DOHH2 (cell line): ENCODE measurements around the gene C7orf33.
"Not testable (repeated sequence)": the region's sequence is repeated elsewhere in the genome, so short reads cannot be mapped to it uniquely, and the experiment has no call there.

Experiments used
- H3F3A ChIP-seq: fragments of 200-600 bp; sonication (generic), shearing (Covaris generic); 2 replicates; pipeline ENCODE4 v1.6.0; 2016; ENCODE audit warnings: antibody characterized with exemption, mild to moderate bottlenecking; ENCODE audit not compliant: control insufficient read depth, insufficient read depth
- H3K27ac ChIP-seq: fragments of 200-600 bp; sonication (generic); 2 replicates; pipeline ENCODE4 v1.5.1; 2014; ENCODE audit warnings: low read depth, mild to moderate bottlenecking, low read length, moderate library complexity
- H3K27me3 ChIP-seq: fragments of 200-600 bp; sonication (generic); 2 replicates; pipeline ENCODE4 v1.6.1; 2014; ENCODE audit warnings: mild to moderate bottlenecking, low read length, mixed read lengths; ENCODE audit not compliant: control insufficient read depth
- H3K36me3 ChIP-seq: fragments of 200-600 bp; sonication (generic); 2 replicates; pipeline ENCODE4 v1.6.1; 2014; ENCODE audit warnings: mild to moderate bottlenecking, low read length, moderate library complexity, mixed read lengths; ENCODE audit not compliant: control insufficient read depth
- H3K4me1 ChIP-seq: fragments of 200-600 bp; sonication (generic); 2 replicates; pipeline ENCODE4 v1.6.1; 2014; ENCODE audit warnings: mild to moderate bottlenecking, low read length, mixed read lengths; ENCODE audit not compliant: control insufficient read depth
- H3K4me2 ChIP-seq: fragments of 200-600 bp; sonication (generic); 2 replicates; pipeline ENCODE4 v1.6.0; 2014; ENCODE audit warnings: mild to moderate bottlenecking, low read length, moderate library complexity
- H3K4me3 ChIP-seq: fragments of 200-600 bp; sonication (generic); 2 replicates; pipeline ENCODE4 v1.5.1; 2014; ENCODE audit warnings: mild to moderate bottlenecking, low read length, mixed read lengths
- H3K79me2 ChIP-seq: fragments of 200-600 bp; sonication (generic); 2 replicates; pipeline ENCODE4 v1.6.1; 2014; ENCODE audit warnings: mild to moderate bottlenecking, low read length, mixed read lengths; ENCODE audit not compliant: control insufficient read depth
- H3K9me2 ChIP-seq: fragments of 200-600 bp; sonication (generic); replicated peaks from 2 replicates; pipeline ENCODE4 v1.6.1; 2014; ENCODE audit warnings: mild to moderate bottlenecking, low read length, mixed read lengths; ENCODE audit not compliant: control insufficient read depth
- H3K9me3 ChIP-seq: fragments of 200-600 bp; sonication (generic); 2 replicates; pipeline ENCODE4 v1.6.1; 2014; ENCODE audit warnings: antibody characterized with exemption, low read length, mixed read lengths; ENCODE audit not compliant: control insufficient read depth, insufficient read depth
- H4K20me1 ChIP-seq: fragments of 200-600 bp; sonication (generic); 2 replicates; pipeline ENCODE4 v1.6.0; 2014; ENCODE audit warnings: low read depth, mild to moderate bottlenecking, antibody characterized with exemption, low read length, moderate library complexity; ENCODE audit not compliant: control insufficient read depth, insufficient read depth
- EZH2phosphoT487 ChIP-seq: fragments of 200-600 bp; sonication (generic); IDR thresholded peaks from 2 replicates; pipeline ENCODE4 v1.6.1; 2017; ENCODE audit warnings: borderline replicate concordance, mild to moderate bottlenecking, antibody characterized with exemption, low read length, moderate library complexity, mixed read lengths
- TF ChIP-seq, protein P1 (sequence below): fragments of 200-600 bp; sonication (generic); IDR thresholded peaks from one replicate; pipeline ENCODE4 v1.5.1; 2014; ENCODE audit warnings: antibody characterized with exemption, mild to moderate bottlenecking, low read depth, low read length; ENCODE audit not compliant: poor library complexity, severe bottlenecking

The C7orf33 gene

GRCh38 chr7:148566736-148567135 lies 23.8 kb upstream of the C7orf33 start:
- no peaks in the 10 kb centered on the region for H3F3A ChIP-seq
- peaks cover 3% of the 10 kb centered on the region; the same call in 1 of the 2 replicates for H3K27me3 ChIP-seq
- H3K4me2 ChIP-seq, result no peak overlapping the region
- H3K36me3 ChIP-seq, result no peaks in the 10 kb centered on the region
- H3K9me3 ChIP-seq, result no peaks in the 10 kb centered on the region
- TF ChIP-seq, protein P1, sequence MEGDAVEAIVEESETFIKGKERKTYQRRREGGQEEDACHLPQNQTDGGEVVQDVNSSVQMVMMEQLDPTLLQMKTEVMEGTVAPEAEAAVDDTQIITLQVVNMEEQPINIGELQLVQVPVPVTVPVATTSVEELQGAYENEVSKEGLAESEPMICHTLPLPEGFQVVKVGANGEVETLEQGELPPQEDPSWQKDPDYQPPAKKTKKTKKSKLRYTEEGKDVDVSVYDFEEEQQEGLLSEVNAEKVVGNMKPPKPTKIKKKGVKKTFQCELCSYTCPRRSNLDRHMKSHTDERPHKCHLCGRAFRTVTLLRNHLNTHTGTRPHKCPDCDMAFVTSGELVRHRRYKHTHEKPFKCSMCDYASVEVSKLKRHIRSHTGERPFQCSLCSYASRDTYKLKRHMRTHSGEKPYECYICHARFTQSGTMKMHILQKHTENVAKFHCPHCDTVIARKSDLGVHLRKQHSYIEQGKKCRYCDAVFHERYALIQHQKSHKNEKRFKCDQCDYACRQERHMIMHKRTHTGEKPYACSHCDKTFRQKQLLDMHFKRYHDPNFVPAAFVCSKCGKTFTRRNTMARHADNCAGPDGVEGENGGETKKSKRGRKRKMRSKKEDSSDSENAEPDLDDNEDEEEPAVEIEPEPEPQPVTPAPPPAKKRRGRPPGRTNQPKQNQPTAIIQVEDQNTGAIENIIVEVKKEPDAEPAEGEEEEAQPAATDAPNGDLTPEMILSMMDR, result no peak
- no peak for TF ChIP-seq EZH2phosphoT487
- H3K4me1 ChIP-seq, result peaks cover 12% of the 10 kb centered on the region
- no peaks in the 10 kb centered on the region for H3K9me2 ChIP-seq
- no peak overlapping the region for H3K27ac ChIP-seq
- H3K79me2 ChIP-seq, result no peaks in the 10 kb centered on the region
- H3K4me3 ChIP-seq, result no peak overlapping the region
- H4K20me1 ChIP-seq, result no peaks in the 10 kb centered on the region

- H4K20me1 ChIP-seq, result no peaks in the 10 kb centered on the region
- peaks cover 12% of the 10 kb centered on the region for H3K4me1 ChIP-seq
- H3K4me2 ChIP-seq, result no peak overlapping the region
- H3K79me2 ChIP-seq, result no peaks in the 10 kb centered on the region
- TF ChIP-seq, protein P1, result no peak
- TF ChIP-seq EZH2phosphoT487, result no peak
- H3F3A ChIP-seq, result no peaks in the 10 kb centered on the region
- H3K27me3 ChIP-seq, result no peaks in the 10 kb centered on the region
- no peaks in the 10 kb centered on the region for H3K9me3 ChIP-seq
- H3K36me3 ChIP-seq, result no peaks in the 10 kb centered on the region
- H3K4me3 ChIP-seq, result no peak overlapping the region
- no peaks in the 10 kb centered on the region for H3K9me2 ChIP-seq
- no peak overlapping the region for H3K27ac ChIP-seq
These were observed 23.0 kb upstream of the C7orf33 start for GRCh38 chr7:148567524-148567923.

- no peaks in the 10 kb centered on the region for H3F3A ChIP-seq
These were observed 20.1 kb upstream of the C7orf33 start for GRCh38 chr7:148570510-148570909.

GRCh38 chr7:148570973-148571372 lies 19.6 kb upstream of the C7orf33 start:
- not testable (repeated sequence) for H3K79me2 ChIP-seq, H3K9me3 ChIP-seq, H3K27ac ChIP-seq, H3F3A ChIP-seq, H3K4me3 ChIP-seq, H3K9me2 ChIP-seq, H3K4me1 ChIP-seq, H3K27me3 ChIP-seq, H3K4me2 ChIP-seq, H3K36me3 ChIP-seq, H4K20me1 ChIP-seq

More at GRCh38 chr7:148570510-148570909, 20.1 kb upstream of the C7orf33 start:
- Histone ChIP-seq H3K4me3 (no peak overlapping the region), H3K4me1 (no peaks in the 10 kb centered on the region), H4K20me1 (no peaks in the 10 kb centered on the region), H3K79me2 (no peaks in the 10 kb centered on the region), H3K4me2 (no peak overlapping the region), H3K27me3 (no peaks in the 10 kb centered on the region), H3K27ac (no peak overlapping the region), H3K36me3 (no peaks in the 10 kb centered on the region), H3K9me2 (no peaks in the 10 kb centered on the region), H3K9me3 (no peaks in the 10 kb centered on the region)
- TF ChIP-seq, protein P1, result no peak
- no peak for TF ChIP-seq EZH2phosphoT487
